IPS-18a (cell line): ENCODE results near the gene SOCS2.
"Not testable (repeated sequence)": the region's sequence is repeated elsewhere in the genome, so short reads cannot be mapped to it uniquely, and the experiment has no call there.

Experiments
- H3K27ac ChIP-seq: one replicate; pipeline ENCODE4 v1.5.1; 2013; ENCODE audit warnings: low read length
- H3K27me3 ChIP-seq: one replicate; pipeline ENCODE4 v1.6.1; 2013; ENCODE audit warnings: mild to moderate bottlenecking, low read length; ENCODE audit not compliant: control insufficient read depth, insufficient read depth
- H3K36me3 ChIP-seq: one replicate; pipeline ENCODE4 v1.6.1; 2013; ENCODE audit warnings: low read depth, low read length; ENCODE audit not compliant: control insufficient read depth
- H3K4me1 ChIP-seq: one replicate; pipeline ENCODE4 v1.6.1; 2013; ENCODE audit warnings: low read depth, low read length; ENCODE audit not compliant: control insufficient read depth
- H3K4me3 ChIP-seq: one replicate; pipeline ENCODE4 v1.5.1; 2013; ENCODE audit warnings: low read length
- H3K9ac ChIP-seq: one replicate; pipeline ENCODE4 v1.6.1; 2013; ENCODE audit warnings: mild to moderate bottlenecking, low read length, moderate library complexity
- H3K9me3 ChIP-seq: one replicate; pipeline ENCODE4 v1.6.1; 2013; ENCODE audit warnings: low read depth, low read length; ENCODE audit not compliant: control insufficient read depth

The SOCS2 gene

DNA sequence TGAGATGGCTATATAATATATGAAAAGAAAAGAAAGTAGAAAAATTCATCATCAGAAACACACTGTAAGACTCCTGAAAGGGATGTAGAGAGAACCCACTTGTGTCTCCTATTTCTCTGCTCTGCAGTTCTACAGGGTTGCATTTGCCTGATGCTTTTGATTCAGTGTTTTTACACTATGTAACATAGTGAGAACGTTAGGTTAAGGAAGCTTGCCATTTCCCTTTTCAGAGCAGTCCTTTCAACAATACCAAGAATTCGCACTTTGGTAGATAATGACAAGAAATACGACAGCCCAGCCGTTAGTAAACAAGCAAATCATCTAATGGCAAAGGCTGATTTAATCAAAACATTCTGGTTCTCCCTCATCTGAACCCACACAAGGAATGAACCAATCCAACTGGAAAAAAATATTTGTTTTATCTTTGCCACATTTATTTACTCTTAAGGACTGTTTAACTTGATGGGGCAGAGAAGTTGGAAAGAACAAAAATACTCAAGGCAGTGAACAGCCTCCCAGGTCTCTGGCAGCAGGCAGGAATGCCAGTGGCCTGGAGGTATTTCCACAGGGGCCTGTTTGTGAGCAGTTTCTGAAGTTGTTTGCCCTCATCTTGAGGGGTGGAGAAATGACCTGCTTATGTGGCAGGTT is 30.8 kb upstream of the SOCS2 start:
- no peak overlapping the region for H3K9ac ChIP-seq
- H3K36me3 ChIP-seq: peaks cover 5% of the 10 kb centered on the region
- no peak overlapping the region for H3K27ac ChIP-seq
- H3K4me1 ChIP-seq: no peaks in the 10 kb centered on the region
- no peaks in the 10 kb centered on the region for H3K27me3 ChIP-seq
- H3K4me3 ChIP-seq: no peak overlapping the region
- H3K9me3 ChIP-seq: no peaks in the 10 kb centered on the region

DNA sequence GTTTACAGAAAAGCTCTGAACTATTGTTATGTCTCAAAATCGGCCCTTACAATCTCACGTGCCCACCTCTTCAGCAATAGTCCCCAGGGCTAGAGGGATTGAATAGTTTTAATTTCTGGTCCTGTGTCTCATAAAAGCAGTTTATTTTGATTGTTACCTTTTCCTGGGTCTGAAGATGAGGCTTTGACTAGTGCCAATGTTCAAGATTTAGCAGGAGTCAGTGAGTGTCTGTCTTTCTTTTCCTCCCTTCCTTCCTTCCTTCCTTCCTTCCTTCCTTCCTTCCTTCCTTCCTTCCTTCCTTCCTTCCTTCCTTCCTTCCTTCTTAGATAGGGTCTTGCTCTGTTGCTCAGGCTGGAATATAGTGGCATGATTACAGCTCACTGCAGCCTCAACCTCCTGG is 24.7 kb upstream of the SOCS2 start:
- H3K9ac ChIP-seq: no peak overlapping the region
- peaks cover 5% of the 10 kb centered on the region for H3K36me3 ChIP-seq
- no peak overlapping the region for H3K27ac ChIP-seq
- H3K4me1 ChIP-seq: no peaks in the 10 kb centered on the region
- H3K4me3 ChIP-seq: no peak overlapping the region
- no peaks in the 10 kb centered on the region for H3K27me3 ChIP-seq
- no peaks in the 10 kb centered on the region for H3K9me3 ChIP-seq

GRCh38 chr12:93549174-93549573 is 23.3 kb upstream of the SOCS2 start:
- no peak overlapping the region for H3K27ac ChIP-seq
- no peaks in the 10 kb centered on the region for H3K36me3 ChIP-seq
- H3K27me3 ChIP-seq: no peaks in the 10 kb centered on the region
- H3K9ac ChIP-seq: no peak overlapping the region
- no peaks in the 10 kb centered on the region for H3K9me3 ChIP-seq
- H3K4me1 ChIP-seq: no peaks in the 10 kb centered on the region
- no peak overlapping the region for H3K4me3 ChIP-seq

- H3K36me3 ChIP-seq: no peaks in the 10 kb centered on the region
- no peak overlapping the region for H3K4me3 ChIP-seq
- H3K9ac ChIP-seq: no peak overlapping the region
- H3K27ac ChIP-seq: no peak overlapping the region
- H3K9me3 ChIP-seq: no peaks in the 10 kb centered on the region
- H3K27me3 ChIP-seq: no peaks in the 10 kb centered on the region
- H3K4me1 ChIP-seq: no peaks in the 10 kb centered on the region
These were observed 21.5 kb upstream of the SOCS2 start for GRCh38 chr12:93550748-93551611.

GRCh38 chr12:93552427-93552826 is 20.0 kb upstream of the SOCS2 start:
- H3K4me3 ChIP-seq: no peak overlapping the region
- no peaks in the 10 kb centered on the region for H3K27me3 ChIP-seq
- H3K27ac ChIP-seq: no peak overlapping the region
- no peaks in the 10 kb centered on the region for H3K4me1 ChIP-seq
- H3K9me3 ChIP-seq: no peaks in the 10 kb centered on the region
- peaks cover 3% of the 10 kb centered on the region for H3K36me3 ChIP-seq
- H3K9ac ChIP-seq: no peak overlapping the region

DNA sequence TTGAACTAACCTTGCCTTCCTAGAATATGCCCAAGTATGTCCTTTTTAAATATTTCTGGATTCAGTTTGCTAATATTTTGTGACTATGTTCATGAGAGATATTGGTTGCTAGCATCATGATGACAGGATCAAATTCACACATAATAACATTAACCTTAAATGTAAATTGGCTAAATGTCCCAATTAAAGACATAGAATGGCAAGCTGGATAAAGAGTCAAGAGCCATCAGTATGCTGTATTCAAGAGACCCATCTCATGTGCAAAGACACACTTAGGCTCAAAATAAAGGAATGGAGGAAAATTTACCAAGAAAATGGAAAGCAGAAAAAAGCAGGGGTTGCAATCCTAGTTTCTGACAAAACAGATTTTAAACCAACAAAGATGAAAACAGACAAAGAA is 14.6 kb upstream of the SOCS2 start:
- H3K4me3 ChIP-seq, H3K4me1 ChIP-seq, H3K9ac ChIP-seq, H3K27ac ChIP-seq, H3K36me3 ChIP-seq, H3K9me3 ChIP-seq, H3K27me3 ChIP-seq: not testable (repeated sequence)

- not testable (repeated sequence) for H3K27ac ChIP-seq, H3K9me3 ChIP-seq, H3K9ac ChIP-seq, H3K27me3 ChIP-seq, H3K4me1 ChIP-seq, H3K4me3 ChIP-seq, H3K36me3 ChIP-seq
These were observed 13.8 kb upstream of the SOCS2 start for GRCh38 chr12:93558685-93559084.

GRCh38 chr12:93563807-93564538 is 8.5 kb upstream of the SOCS2 start:
- Histone ChIP-seq H3K9me3 (no peaks in the 10 kb centered on the region), H3K27me3 (no peaks in the 10 kb centered on the region), H3K9ac (no peak overlapping the region), H3K4me1 (no peaks in the 10 kb centered on the region), H3K4me3 (no peak overlapping the region), H3K36me3 (no peaks in the 10 kb centered on the region), H3K27ac (no peak overlapping the region)

- Histone ChIP-seq H3K9ac (no peak overlapping the region), H3K4me1 (peaks cover 4% of the 10 kb centered on the region), H3K27me3 (no peaks in the 10 kb centered on the region), H3K36me3 (no peaks in the 10 kb centered on the region), H3K27ac (no peak overlapping the region), H3K9me3 (no peaks in the 10 kb centered on the region), H3K4me3 (no peak overlapping the region)
These were observed 6.7 kb upstream of the SOCS2 start for GRCh38 chr12:93565760-93566159.

GRCh38 chr12:93567174-93567573 is 5.3 kb upstream of the SOCS2 start:
- no peak overlapping the region for H3K27ac ChIP-seq

GRCh38 chr12:93568091-93568490 is 4.4 kb upstream of the SOCS2 start:
- Histone ChIP-seq H3K9me3 (no peaks in the 10 kb centered on the region), H3K36me3 (no peaks in the 10 kb centered on the region), H3K9ac (no peak overlapping the region), H3K27me3 (peaks cover under 1% of the 10 kb centered on the region), H3K27ac (no peak overlapping the region), H3K4me3 (no peak overlapping the region), H3K4me1 (peaks cover 4% of the 10 kb centered on the region)

More at GRCh38 chr12:93567174-93567573, 5.3 kb upstream of the SOCS2 start:
- Histone ChIP-seq H3K9me3 (no peaks in the 10 kb centered on the region), H3K4me1 (peaks cover 4% of the 10 kb centered on the region), H3K9ac (no peak overlapping the region), H3K36me3 (no peaks in the 10 kb centered on the region), H3K27me3 (no peaks in the 10 kb centered on the region), H3K4me3 (no peak overlapping the region)
